ENCODE results near the gene HIP1.
"Not testable (repeated sequence)": the region's sequence is repeated elsewhere in the genome, so short reads cannot be mapped to it uniquely, and the experiment has no call there.

Gene HIP1

DNA sequence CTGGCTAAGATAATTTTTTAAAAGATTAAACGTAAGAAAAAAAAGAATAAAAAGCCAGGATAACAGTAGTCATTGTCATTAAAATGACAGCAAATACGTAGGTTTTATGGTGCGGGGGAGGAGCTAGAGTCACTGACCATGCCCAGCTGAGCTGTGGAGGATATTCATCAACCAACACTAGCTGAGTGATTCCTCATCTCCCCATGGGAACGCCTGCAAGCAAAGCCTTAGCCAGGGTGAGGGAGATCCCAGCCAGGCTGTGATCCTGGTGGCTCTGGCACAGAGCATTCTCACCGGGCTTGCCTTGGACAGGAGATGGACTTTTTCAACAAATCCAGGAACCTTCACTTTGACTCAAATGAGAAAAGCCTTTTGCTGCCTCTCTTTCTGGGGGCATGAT lies 94.2 kb downstream of the HIP1 start:
- DNase-seq (ENCODE audit: low read depth, low spot score) = no peak

DNA sequence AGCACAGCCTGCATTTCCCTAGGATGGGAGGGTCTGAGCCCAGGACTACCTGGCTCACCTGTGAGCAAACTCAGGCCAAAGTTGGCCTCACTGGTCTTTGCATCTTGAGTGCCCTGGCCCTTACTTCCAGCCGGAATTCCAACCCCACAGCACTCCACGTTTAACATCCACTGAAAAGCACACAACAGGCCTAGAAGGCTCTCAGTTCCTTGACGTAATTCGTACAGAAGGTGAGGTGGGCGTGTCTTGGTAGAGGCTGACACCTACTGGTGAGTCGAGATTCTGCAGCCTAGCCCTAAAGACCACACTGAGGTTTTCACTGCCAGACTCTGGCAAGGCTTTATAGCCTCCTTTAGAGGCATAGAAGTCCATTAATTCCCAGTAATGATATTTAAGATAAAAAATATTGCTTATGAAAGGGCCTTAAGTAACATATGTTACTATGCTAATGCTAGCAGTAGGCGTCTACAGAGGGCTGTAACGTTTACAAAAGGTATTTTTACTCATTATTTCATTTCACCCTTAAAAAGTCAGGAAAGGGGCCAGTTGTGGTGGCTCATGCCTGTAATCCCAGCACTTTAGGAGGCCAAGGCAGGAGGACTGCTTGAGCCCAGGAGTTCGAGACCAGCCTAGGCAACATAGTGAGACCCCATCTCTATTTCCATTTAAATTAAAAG lies 95.8 kb downstream of the HIP1 start:
- peak; percentile 87 for DNase-seq (ENCODE audit: low read depth, low spot score)

GRCh38 chr7:75640201-75640600 lies 98.5 kb downstream of the HIP1 start:
- no peak for DNase-seq (ENCODE audit: low read depth, low spot score)

DNA sequence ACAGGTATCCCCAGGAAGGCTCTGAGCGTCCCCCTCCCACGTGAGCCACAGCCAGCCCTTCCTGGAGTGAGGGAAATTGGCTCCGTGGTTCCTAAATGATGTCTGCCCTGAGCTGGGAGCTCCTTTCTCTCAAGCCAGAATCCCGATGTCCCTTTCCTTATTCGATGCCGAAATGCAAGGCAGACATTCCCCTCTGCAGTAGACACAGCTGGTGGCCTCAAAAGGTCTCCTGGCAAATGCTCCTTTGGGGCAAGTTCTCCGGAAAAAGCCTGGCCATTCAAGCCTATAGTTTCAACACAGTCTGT lies 98.9 kb downstream of the HIP1 start:
- no peak for DNase-seq (ENCODE audit: low read depth, low spot score)

DNA sequence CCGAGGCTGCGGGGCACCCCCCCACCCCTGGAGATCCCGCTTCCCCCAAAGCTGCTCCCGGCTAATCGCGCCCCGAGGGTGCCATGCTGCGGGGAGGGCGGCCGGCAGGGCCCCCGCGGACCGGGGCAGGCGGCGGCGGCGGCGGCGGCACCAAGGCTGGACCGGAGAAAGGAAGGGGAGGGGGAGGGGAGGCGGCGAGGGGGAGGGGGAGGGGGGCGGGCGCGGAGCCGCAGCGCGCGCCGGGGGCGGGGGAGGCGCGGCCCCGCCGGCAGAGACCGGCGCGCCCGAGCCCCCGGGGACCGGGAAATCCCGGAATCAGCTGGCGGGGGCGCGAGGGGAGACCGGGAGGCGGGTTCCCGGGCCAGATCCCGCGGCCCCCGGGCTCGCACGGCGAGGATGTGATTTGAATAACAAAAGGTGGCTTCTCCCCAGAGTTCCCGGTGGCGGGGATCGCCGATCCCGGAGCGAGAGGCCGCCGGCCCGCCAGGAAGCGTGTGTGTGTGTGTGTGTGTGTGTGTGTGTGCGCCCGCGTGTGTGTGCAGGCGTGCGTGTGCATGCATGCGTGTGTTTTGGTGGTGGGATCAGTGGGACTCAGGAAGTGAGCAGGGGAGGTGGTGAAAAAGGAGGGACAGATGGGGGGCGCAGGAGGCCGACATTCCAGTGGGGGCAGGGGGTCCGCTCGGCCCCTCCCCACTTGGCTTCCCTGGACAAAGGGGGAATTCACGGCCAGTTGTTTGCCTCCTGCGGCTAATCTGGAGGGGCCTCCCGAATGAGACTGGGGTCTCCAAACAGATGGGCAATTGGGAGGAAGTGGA lies 99.5 kb downstream of the HIP1 start:
- DNase-seq (ENCODE audit: low read depth, low spot score) = peak; percentile 82

GRCh38 chr7:75638594-75639070 lies 100.1 kb downstream of the HIP1 start:
- peak; percentile 58 for DNase-seq (ENCODE audit: low read depth, low spot score)

DNA sequence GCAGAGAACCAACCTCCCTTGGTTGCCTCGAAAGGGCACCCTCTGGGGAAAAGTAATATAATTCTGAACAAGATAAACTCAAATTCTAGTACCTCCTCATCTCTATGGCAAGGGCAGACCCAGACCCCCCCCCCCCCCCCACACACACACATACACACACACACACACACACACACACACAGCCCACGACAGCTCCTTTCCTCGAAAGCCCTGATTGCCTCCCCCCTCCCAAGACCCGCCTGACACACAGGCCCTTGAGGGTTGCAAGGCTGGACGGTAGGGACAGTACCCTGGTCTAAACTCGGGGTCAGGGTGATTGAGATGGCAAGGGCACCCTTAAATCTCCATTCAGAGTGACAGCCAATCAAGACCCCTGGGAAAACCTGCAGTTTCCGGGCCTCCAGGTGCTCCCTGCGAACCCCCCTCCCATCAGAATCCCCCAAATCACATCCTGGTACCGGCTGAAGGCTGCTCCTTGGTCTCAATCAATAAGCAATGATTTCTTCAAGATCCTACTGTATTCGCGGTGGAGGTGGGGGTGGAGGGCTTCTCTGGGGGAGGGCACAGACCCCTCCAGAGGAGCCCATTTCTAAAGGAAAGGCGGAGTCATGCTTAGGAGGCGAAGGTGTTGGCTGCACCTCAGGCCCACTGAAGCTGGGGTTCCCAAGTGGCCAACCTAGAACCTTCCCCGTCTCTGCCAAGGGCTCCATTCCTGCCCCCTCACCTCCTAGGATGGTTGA lies 100.7 kb downstream of the HIP1 start:
- peak; percentile 11 for DNase-seq (ENCODE audit: low read depth, low spot score)

DNA sequence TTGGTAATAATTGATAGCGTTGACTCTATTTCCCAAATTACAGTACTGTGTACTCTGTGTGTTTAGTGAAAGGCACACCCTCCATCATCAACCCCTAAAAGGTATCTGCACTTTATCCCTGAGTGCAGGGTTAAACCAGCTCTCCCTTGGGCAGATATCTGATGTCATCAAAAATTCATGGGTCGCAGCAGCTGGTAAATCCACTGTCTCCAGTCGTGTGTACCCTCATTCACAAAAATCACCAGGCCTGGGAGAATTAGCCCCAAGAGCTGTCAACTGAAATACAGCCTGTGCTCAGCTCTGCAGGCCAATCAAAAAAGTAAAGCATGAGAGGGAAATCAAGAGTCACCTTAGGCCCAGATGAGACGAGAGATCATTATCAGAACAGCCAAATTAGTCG lies 103.7 kb downstream of the HIP1 start:
- DNase-seq (ENCODE audit: low read depth, low spot score) = no peak

GRCh38 chr7:75632587-75632986 lies 106.2 kb downstream of the HIP1 start:
- not testable (repeated sequence) for DNase-seq (ENCODE audit: low read depth, low spot score)

- no peak for DNase-seq (ENCODE audit: low read depth, low spot score)
These were observed 107.0 kb downstream of the HIP1 start for GRCh38 chr7:75631711-75632110.

- DNase-seq (ENCODE audit: low read depth, low spot score) = no peak
These were observed 108.2 kb downstream of the HIP1 start for GRCh38 chr7:75630549-75630948.

GRCh38 chr7:75629044-75629443 lies 109.7 kb downstream of the HIP1 start:
- DNase-seq (ENCODE audit: low read depth, low spot score) = no peak

DNA sequence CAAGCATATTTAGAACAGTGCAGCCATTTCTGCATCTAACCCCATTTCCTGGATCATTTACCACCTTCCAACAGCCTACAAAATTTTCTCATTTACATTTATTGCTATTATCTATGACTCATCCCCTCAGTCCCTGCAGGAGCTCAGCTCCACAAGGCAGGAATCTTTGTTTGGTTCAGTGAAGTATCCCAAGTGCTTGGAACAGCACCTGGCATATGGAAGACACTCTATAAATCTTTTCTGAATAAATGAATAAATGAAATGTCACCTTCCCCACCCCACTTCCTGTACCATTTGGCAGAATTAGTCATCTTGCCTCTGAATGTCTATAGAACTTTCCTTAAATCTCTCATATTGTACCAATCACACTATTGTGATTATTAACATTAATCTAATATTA lies 110.7 kb downstream of the HIP1 start:
- DNase-seq (ENCODE audit: low read depth, low spot score) = no peak

GRCh38 chr7:75626954-75627353 lies 111.8 kb downstream of the HIP1 start:
- no peak for DNase-seq (ENCODE audit: low read depth, low spot score)

- no peak for DNase-seq (ENCODE audit: low read depth, low spot score)
These were observed 112.9 kb downstream of the HIP1 start for GRCh38 chr7:75625868-75626267.

GRCh38 chr7:75624134-75624832 lies 114.5 kb downstream of the HIP1 start:
- DNase-seq (ENCODE audit: low read depth, low spot score) = no peak

- no peak for DNase-seq (ENCODE audit: low read depth, low spot score)
These were observed 115.2 kb downstream of the HIP1 start for GRCh38 chr7:75623390-75624133.

GRCh38 chr7:75621124-75621523 lies 117.6 kb downstream of the HIP1 start:
- DNase-seq (ENCODE audit: low read depth, low spot score) = no peak

DNA sequence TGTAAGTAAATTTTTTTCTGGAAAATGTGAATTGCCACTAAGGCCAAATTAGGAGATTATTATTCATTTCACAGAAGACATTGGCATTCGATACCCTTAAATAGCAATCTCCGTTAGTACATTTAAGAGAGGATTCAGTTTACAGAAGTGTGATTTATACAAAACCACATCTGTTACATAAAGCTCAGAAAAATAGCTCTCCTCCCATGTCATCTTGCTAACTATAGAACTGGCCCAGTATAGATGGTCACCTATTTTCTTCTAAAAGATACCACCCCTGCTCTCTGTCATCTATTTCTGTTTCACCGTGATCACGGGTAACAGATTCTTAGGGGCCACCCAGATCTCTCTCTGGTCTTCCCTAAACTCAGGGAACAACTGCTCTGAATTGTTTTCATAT lies 119.1 kb downstream of the HIP1 start:
- no peak for DNase-seq (ENCODE audit: low read depth, low spot score)

DNA sequence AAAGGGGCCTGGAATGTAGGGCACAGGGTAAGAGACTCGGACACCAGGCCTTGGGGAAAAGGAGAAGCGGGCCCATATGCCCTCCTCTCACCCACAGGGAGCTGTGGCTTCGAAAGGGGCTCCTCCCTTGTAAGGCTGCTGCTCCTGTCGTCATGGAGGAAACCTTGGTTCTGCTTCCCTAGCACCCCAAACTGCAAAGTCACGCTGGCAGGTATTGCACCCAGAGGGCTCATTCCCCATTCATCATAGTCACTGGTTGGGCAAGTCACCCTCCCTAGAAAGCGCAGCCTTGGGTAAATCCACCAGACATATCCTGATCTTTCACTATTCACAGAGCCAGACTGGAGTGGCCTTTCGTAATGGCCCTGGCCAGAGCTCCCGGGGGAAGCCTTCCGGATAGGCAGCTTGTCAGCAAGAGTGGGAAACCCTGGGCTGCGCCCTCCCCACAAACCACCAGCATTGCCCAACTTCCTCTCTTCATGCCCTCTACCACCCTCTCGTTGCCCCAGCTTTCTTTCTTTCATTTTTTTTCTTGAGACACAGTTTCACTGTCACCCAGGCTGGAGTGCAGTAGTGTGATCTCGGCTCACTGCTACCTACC lies 121.0 kb downstream of the HIP1 start:
- no peak for DNase-seq (ENCODE audit: low read depth, low spot score)
